Left renal pelvis (tissue), 4 donors: ENCODE measurements around the gene FMN1. TPM values are rescaled to one million over a fixed set of nuclear protein-coding genes. Genes with fewer than 3 reads are reported as not detected.
"Not testable (repeated sequence)": the region's sequence is repeated elsewhere in the genome, so short reads cannot be mapped to it uniquely, and the experiment has no call there.

Source experiments
- DNase-seq, 4 donors: peaks; one replicate each; pipeline ENCODE4 v3.0.0-alpha.2; 2013; ENCODE audit warnings: low read depth in 4 of 4, low spot score in 3 of 4
- polyA plus RNA-seq, 4 donors: library from polyadenylated mRNA; unstranded; fragments of 120-200 nt; gene quantifications; one replicate each; pipeline ENCODE4 v1.2.1, GENCODE V29; 2013; ENCODE audit not compliant: insufficient read length in 4 of 4

FMN1 gene
- polyA plus RNA-seq, 4 donors = 1.5 to 20.2 (median 17.3) TPM

DNA sequence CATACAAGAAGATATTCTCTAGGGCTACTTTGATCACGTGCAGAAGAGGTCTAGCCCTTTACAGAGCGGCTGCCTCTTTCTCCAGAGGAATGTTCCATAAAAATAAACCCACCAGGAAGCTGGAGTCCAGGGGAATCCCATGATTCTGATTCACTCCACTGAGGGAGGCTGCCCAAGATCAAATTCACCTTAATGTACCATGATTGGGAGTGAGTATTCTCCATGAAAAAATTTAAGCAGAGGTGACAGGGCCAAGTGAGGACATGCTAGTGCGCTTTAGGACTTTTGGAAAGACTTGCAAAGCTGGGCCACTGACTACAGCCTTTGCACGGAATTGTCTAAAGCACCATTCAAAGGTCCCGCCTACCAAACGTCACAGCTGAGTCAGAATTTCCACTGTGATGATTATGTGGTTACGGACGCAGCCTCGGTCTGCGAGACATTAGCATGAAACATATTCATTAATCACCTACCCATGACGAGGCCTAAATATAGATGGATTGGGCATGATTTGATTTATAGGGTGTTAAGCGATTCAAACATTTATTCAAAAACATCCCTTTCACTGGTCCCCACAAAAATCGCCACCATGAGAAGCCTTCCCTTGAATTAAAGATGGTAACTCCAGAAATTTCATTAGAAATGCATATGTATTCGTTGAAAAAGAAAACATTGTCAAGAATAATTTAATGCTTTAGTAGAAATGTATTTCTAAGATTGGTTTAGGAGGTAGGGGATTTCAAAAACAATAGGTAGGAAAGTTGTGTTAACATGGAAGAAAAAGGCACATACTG, 324.1 kb downstream of the FMN1 start:
- DNase-seq = no peak

DNA sequence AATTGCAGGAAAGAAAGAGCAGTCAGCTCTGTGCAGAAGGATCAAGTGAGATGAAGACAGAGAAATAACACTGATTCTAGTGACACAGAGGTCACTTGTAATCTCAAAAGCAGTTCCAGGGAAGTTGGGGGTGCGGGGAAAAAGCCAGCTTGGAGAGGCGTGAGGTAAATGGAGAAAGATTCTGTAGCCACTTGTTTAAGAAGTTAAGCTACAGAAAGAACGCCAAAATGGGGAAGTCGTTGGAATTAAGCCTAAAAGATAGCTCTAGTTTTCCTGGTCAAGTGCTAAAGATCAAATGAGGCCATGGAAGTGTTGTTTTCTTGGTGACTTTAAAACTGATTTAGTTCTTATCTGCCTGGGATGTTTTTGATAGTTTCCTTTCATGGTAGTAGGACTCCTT, 324.7 kb downstream of the FMN1 start:
- DNase-seq = no peak

DNA sequence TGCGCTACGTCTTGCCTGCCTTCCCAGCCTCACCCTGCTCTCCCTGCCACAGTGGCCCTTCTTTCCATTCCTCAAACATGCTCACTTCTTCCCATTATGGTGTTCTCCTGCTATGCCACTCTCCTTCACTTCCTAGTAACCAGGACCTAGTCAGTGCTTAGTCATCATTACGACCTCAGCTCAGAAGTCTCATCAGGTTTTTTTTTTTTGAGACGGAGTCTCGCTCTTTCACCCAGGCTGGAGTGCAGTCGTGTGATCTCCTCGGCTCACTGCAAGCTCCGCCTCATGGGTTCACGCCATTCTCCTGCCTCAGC, 327.2 kb downstream of the FMN1 start:
- no peak for DNase-seq

DNA sequence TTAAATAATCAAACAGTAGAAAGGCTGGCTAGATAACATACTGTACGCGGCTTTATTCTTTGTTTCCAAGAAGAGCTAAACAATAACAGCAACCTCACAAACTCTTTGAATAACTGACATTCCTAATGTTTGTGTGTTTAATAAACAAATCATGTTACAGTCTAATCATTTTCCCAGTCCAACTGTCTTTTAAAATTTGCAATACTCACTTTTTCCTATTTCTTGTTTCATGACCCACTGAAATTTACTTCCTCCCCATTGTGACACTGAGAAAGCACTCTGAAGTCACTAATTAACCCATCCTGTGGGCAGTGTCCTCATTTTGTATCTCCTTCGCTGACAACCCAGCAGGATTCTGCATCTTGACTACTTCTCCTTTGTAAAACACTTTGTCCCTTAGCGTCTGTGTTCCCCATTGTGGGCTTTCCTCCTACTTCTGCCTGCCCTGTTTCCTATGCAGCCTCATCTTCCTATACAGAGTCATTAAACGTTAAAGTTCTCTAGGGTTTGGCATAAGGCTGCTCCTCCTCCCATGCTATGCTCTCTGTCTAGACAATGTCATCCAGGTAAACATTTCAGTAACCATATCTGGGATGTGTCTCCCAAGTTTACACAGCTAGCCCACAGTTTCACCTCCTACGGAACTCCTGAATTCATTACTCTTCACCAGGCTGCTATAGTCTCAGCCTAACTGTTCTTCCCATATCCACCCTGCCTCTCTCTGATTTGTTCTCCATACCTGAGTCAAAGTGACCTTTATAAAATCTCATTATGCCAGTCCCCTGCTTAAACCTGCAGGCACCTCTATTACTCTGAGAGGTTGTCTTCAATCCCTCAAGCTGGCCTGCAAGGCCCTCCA, 327.8 kb downstream of the FMN1 start:
- no peak for DNase-seq

DNA sequence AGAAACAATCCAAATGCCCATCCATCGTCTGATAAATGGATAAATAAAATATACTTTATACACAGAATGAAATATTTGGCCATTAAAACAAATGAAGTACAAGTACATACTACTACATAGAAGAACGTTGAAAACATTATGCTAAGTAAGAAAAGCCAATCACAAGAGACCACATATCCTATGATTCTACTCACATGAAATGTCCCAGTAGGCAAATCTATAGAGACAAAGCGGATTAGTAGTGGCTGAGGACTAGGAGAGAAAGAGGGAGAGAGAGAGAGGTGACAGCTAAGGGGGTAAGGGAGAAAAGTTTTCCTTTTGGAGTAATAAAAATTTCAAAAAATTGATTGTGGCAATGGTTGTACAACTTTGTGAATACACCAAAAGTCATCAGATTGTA, 329.7 kb downstream of the FMN1 start:
- DNase-seq = no peak

DNA sequence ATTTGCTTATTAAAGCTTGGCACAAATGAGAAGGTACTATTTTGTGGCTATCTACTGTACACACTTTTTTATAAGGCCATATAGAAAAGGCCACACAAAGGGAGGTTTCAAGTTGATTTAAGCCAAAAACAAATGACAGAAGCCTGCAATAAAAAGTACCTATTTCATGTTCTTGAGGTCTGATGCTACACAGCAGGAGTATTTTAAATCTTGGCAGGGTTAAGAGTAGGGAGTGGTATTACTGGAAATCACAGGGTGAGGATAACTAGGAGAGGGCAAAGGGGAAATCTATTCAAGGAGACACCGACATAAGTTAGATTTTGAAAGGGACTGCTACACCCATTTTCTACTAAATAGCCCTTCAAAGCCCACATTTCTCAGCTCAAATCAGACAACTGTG, 330.5 kb downstream of the FMN1 start:
- DNase-seq = no peak

DNA sequence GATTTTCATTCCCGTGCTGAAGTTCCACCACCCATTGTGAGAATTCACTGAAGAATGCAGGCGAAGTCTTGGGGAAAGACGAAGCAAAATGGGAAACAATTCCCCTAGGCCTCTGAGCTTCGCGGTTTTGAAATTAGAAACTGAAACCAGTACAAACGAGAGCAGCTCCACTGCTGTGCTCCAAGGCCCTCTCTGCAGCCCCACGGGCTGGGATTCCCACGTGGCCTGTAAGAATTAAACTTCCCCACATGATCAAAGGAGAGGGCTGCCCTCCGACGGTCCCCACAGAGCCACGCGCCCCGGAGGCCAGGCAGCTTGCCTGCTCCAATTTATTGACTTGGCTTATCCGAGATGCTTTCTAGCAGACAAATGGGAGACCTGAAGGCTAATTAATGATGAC, 332.8 kb downstream of the FMN1 start:
- DNase-seq = peak in 2 of 4 donors; percentile 20 to 32

DNA sequence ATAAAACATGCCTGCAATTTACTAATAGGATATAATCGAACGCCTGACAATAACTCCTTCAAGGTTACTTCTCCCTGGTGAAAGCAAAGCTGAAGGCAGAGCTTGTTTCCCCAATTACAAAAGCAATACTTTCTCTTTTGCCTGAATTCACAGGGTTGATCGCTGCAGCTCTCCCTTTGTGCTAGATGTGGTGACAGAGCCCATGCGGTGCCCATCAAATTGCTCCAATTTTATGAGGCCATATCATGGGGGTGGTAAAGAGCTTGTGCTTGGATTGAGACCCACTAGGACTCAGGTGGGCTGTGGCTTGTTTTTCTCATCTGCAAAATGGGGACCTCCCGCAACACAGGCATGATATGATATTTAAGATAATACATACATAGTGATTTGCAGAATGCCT, 333.3 kb downstream of the FMN1 start:
- no peak for DNase-seq

DNA sequence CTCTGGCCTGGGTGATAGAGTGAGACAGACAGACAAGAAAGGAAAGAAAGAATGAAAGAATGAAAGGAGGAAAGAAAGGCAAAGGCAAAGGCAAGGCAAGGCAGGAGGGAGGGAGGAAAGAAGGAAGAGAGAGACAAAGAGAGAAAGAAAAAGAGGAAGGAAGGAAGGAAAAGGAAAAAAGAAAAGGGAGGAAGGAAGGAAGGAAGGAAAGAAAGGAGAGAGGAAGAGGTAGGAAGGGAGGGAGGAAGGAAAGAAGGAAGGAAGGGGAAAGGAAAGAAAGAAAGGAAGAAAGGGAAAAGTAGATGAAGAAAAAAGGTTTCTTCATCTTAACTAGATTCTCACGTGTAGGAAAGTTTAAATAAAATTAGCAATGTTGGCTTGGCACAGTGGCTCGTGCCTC, 334.5 kb downstream of the FMN1 start:
- no peak for DNase-seq

DNA sequence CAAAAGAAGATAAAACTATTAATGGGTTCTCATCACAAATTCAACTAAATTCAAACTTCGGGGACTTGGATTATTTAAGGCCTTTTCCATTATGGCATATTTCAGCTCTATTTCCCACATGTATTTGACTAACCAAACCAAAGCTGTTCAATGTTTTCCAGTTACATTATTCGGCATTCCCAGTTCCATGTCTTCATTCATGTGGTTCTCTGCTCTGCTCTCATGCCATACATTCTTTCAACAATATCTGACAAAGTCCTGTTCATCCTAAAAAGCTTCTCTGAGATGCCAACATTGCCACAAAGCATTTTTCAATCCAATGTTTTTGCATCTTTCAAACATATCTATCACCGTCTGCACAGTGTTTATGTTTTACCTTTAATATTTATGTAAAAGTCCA, 335.3 kb downstream of the FMN1 start:
- no peak for DNase-seq

DNA sequence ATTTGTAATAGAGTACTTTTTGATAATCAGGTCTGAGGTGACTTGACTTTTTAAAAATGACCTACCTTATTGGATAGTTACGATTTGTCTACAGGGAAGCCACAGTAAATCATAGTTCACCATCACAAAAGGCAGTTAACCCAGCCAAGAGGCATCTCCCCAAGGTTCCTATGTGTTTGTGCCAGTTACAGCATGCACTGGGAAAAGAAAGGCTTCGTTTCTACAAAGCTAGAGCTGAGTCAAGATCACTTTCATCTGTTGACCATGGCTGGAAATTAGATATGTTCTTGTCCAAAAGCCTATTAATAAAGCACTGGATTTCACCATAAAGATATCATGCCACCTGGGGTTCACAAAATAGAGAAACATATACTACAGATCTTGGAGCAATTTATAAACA, 336.8 kb downstream of the FMN1 start:
- no peak for DNase-seq

DNA sequence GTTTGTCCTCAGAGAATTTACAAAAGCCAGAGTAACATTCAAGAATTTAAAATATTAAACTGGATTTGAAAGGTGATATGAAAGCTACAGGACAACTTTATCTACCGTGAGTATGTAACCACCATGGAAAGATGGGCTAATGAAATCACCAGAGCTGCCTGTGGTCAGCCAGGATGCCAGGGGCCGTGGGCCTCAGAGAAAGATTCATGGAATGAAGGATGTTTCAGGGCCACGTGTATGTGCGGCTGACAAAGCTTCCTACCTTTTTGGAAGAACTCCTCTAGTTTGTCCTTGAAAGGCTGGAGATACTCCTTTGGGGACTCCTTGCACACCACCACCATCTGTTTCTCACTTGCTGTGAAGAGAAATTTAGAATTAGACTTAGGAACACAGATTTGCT, 337.8 kb downstream of the FMN1 start:
- no peak for DNase-seq

DNA sequence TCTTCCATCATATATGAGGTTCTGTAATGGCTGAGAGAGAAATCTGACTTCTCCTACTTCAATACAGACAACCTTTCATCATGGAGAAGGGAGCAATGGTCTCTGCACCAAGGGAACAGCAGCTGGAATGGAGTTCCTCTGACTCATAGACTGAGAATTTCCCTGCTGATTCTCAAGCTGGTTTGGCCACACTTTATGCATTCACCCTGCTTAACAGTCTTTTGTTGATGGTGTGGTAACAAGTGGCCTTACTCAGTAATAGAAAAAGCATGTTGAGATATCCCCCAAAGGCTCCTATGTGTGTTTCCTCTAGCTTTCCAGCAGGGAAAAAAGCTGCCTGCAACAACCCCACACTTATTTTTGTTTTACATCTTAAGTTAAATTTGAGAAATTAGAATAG, 338.6 kb downstream of the FMN1 start:
- DNase-seq = no peak

DNA sequence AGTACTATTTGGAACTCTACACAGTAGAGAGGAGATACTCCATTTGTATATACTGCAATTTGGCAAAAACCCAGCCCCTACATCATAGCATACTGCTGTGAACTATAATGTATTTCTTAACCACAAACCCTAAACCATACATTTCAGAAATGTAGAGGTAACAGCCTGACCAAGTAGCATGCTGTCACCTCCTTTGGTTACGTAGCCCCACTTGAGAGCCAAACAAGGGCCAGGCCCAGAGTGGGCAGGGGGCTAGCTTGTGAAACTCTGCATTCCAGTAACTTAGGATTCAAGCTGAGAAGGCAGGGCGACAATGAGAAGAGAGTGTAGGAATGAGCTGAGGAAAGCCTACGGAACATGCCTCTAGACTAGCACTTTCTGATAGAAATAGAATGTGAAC, 340.9 kb downstream of the FMN1 start:
- DNase-seq = no peak

DNA sequence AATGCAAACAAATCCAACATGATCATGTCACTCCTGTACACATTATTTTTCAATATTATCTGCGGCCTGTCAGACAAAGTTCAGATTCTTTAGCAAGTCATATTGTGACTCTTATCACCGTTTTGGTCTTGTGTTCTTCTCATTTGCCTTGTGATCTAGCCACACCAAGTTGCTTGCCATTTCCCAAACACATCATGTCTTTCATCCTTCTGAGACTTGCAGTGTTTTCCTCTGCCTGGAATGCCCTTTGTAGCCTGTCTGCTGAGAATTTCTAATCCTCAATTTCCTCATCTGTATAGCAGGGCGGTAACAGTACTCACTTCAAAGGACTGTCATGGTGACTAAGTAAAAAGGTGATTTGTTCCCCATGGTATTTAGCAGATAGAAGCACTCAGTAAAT, 341.7 kb downstream of the FMN1 start:
- DNase-seq = no peak

DNA sequence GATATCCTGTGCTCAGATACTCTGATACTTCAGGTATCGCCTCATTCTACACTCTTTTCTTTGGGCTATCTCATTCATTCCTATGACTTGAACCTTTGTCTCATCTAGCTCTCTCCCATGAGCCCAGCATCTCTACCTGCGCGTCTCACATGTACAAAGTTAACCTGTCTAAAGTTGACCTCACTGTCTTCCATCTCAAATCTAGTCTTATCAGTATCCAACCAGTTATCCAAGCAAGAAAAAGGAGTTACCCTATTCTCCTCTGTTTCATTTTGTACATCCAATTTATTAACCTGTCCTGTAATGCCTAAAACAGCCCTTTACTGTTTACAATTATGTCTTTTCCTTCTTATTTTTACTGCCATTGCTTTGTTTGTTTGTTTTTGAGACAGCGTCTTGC, 342.5 kb downstream of the FMN1 start:
- DNase-seq = no peak

DNA sequence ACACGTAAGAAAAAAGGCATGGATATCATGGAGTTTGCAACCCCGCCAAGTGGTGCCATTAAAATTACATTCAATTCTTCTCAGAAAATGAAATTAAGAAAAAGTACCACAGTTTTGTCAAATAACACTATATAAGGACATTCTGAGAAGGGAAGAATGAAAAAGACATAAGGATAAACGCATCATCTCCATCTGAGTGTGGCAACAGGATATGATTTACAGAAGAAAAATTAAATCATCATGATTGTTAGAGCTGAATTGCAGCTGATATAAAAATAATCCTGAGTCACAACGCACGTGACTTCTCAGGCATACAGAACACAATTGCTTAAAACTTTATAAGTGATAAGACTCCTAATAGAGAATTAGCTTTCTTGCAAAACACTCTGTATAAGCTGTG, 342.9 kb downstream of the FMN1 start:
- no peak for DNase-seq

DNA sequence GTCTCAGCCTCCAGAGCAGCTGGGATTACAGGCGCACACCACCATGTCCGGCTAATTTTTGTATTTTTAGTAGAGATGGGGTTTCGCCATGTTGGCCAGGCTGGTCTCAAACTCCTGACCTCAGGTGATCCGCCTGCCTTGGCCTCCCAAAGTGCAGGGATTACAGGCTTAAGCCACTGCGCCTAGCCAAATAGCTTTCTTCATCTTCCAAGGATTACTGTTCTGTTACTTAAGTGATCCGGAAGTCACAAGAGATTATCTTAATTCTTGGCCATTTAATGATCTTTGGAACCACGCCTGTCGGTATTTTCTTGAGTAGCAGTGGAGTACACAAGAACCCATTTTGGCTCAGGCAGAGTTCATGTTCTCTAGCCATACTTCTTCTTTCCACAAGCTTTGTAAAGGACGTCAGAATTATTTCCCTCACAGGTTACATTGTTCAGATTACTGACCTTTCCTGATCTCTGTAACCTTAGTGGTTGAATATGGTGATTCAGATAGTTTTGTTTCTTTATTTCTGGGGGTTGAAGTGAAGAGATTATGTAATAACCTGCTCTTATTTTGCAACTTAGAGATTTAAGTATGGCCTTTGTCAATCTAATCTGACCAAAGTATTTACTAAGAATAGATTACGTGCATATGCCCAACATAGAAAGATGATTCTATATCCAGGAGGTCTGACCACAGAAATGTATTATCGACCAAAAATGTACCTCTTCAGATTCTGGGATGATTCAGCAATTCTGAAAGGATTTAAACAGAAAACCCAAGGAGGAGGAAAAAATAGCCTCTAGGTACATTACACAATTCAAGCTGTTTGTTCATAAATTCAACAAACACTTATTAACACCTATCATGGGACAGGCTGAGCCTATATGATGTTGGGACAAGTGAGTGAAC, 344.5 kb downstream of the FMN1 start:
- DNase-seq = no peak

DNA sequence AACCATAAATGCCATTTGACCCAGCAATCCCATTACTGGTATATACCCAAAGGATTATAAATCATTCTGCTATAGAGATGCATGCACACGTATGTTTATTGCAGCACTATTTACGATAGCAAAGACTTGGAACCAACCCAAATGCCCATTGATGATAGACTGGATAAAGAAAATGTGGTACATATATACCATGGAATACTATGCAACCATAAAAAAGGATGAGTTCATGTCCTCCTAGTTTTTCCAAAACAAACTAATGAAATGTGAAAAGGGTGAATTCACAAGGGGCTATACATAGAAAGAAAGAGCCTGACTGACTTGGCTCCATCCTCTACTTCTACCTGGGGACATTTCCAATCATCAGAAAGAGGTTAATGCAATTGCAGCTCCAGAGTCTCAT, 347.8 kb downstream of the FMN1 start:
- not testable (repeated sequence) for DNase-seq

DNA sequence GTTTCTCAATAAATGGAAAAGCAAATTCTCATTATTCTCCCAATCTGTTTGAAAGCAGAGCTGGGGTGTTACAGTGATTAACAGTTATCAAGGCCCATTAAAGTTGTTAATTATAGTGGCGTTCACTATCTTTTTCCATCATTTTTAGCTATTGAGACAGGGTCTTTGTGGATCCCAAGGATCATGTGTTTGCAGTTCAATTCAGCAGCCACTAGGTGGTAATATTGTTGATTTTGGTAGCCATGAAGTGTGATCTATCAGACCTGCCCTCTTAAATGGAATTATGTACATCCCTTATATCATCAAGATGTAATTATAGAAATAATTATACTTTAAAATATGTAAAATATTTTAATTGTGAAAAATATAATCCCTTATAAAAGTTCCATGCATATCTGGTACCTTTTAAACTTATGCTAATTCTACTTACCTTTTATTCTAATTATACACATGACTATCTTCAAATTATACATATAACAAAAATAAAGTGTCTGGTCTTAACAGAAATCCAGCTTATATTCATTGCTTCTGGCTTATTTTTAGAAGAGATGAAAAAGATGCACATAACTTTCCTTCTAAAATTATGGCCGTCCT, 350.3 kb downstream of the FMN1 start:
- DNase-seq = no peak
